Measurements from ENCODE around the gene SRRM5. TPM values are rescaled to one million over a fixed set of nuclear protein-coding genes. Genes with fewer than 3 reads are reported as not detected.

SRRM5 gene
- total and polyA plus RNA-seq, 2 experiments from 2014 or later, result 0.24 to 0.27 TPM

DNA sequence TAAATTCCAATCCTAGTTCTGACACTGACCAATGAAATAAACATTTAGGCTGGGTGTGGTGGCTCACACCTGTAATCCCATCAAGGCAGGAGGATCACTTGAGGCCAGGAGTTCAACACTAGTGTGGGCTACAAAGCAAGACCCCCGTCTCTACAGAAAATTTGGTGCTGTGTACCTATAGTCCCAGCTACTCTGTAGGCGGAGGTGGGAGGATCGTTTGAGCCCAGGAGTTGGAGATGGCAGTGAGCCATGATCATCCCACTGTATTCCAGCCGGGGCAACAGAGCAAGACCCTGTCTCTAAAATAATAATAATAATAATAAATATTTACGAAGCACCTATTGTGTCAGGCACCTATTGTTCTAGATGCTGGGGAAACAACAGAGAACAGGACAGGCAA is 22.6 kb upstream of the SRRM5 start:
- H3K27me3 ChIP-seq, result no peaks in the 10 kb centered on the region
- WGBS (ENCODE audit: low lambda C conversion rate, missing lambda C conversion rate), result 96% methylated on average over 5 of the region's 5 CpGs
- H3K36me3 ChIP-seq (replicated peaks; ENCODE audit: insufficient read depth, low read depth), result no peaks in the 10 kb centered on the region
- TF ChIP-seq, protein P1, sequence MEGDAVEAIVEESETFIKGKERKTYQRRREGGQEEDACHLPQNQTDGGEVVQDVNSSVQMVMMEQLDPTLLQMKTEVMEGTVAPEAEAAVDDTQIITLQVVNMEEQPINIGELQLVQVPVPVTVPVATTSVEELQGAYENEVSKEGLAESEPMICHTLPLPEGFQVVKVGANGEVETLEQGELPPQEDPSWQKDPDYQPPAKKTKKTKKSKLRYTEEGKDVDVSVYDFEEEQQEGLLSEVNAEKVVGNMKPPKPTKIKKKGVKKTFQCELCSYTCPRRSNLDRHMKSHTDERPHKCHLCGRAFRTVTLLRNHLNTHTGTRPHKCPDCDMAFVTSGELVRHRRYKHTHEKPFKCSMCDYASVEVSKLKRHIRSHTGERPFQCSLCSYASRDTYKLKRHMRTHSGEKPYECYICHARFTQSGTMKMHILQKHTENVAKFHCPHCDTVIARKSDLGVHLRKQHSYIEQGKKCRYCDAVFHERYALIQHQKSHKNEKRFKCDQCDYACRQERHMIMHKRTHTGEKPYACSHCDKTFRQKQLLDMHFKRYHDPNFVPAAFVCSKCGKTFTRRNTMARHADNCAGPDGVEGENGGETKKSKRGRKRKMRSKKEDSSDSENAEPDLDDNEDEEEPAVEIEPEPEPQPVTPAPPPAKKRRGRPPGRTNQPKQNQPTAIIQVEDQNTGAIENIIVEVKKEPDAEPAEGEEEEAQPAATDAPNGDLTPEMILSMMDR (IDR thresholded peaks at IDR 0.05; ENCODE audit: poor library complexity), result no peak
- H3K9me2 ChIP-seq (replicated peaks; ENCODE audit: insufficient read depth), result no peaks in the 10 kb centered on the region
- peaks cover 7% of the 10 kb centered on the region for H3K4me1 ChIP-seq (ENCODE audit: insufficient read depth)
- H2AFZ ChIP-seq, result no peak overlapping the region
- H4K20me1 ChIP-seq (ENCODE audit: insufficient read depth, poor library complexity, severe bottlenecking), result peaks cover 2% of the 10 kb centered on the region
- DNase-seq (ENCODE audit: low spot score), result no peak
- no peaks in the 10 kb centered on the region for H3K9me3 ChIP-seq (ENCODE audit: low read depth)
- H3K4me3 ChIP-seq, result no peak overlapping the region
- peaks cover 21% of the 10 kb centered on the region for H3K79me2 ChIP-seq
- H3K4me2 ChIP-seq, result no peak overlapping the region
- H3K27ac ChIP-seq, result no peak overlapping the region

DNA sequence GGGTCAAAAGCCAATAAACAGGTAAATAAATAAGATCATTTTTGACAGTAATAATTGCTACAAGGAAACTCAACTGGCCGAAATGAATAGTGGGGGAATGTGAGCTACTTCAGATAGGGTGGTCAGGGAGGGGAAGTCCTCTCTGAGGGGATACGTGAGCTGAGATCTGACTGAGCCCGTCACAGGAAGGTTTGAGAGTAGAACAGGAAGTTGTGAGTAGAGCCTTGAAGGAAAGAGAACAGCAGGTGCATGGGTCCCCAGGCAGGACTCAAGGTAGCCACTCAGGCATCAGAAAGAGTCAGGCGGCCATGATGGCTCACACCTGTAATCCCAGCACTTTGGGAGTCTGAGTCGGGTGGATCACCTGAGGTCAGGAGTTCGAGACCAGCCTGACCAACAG is 22.2 kb upstream of the SRRM5 start:
- H3K4me2 ChIP-seq, result no peak overlapping the region
- no peak overlapping the region for H3K27ac ChIP-seq
- H3K9me3 ChIP-seq (ENCODE audit: low read depth), result no peaks in the 10 kb centered on the region
- no peaks in the 10 kb centered on the region for H3K36me3 ChIP-seq (replicated peaks; ENCODE audit: insufficient read depth, low read depth)
- peaks cover 10% of the 10 kb centered on the region for H3K4me1 ChIP-seq (ENCODE audit: insufficient read depth)
- H4K20me1 ChIP-seq (ENCODE audit: insufficient read depth, poor library complexity, severe bottlenecking), result peaks cover 6% of the 10 kb centered on the region
- H3K4me3 ChIP-seq, result no peak overlapping the region
- no peaks in the 10 kb centered on the region for H3K27me3 ChIP-seq
- H2AFZ ChIP-seq, result no peak overlapping the region
- WGBS (ENCODE audit: low lambda C conversion rate, missing lambda C conversion rate), result 92% methylated on average over 6 of the region's 6 CpGs
- H3K79me2 ChIP-seq, result peaks cover 25% of the 10 kb centered on the region
- H3K9me2 ChIP-seq (replicated peaks; ENCODE audit: insufficient read depth), result no peaks in the 10 kb centered on the region
- no peak for TF ChIP-seq EZH2phosphoT487 (IDR thresholded peaks at IDR 0.05; ENCODE audit: low read depth, severe bottlenecking, unreplicated experiment)
- TF ChIP-seq, protein P1 (IDR thresholded peaks at IDR 0.05; ENCODE audit: poor library complexity), result no peak
- TF ChIP-seq EZH2 (IDR thresholded peaks at IDR 0.05; ENCODE audit: borderline replicate concordance), result no peak
- no peak for DNase-seq (ENCODE audit: low spot score)

DNA sequence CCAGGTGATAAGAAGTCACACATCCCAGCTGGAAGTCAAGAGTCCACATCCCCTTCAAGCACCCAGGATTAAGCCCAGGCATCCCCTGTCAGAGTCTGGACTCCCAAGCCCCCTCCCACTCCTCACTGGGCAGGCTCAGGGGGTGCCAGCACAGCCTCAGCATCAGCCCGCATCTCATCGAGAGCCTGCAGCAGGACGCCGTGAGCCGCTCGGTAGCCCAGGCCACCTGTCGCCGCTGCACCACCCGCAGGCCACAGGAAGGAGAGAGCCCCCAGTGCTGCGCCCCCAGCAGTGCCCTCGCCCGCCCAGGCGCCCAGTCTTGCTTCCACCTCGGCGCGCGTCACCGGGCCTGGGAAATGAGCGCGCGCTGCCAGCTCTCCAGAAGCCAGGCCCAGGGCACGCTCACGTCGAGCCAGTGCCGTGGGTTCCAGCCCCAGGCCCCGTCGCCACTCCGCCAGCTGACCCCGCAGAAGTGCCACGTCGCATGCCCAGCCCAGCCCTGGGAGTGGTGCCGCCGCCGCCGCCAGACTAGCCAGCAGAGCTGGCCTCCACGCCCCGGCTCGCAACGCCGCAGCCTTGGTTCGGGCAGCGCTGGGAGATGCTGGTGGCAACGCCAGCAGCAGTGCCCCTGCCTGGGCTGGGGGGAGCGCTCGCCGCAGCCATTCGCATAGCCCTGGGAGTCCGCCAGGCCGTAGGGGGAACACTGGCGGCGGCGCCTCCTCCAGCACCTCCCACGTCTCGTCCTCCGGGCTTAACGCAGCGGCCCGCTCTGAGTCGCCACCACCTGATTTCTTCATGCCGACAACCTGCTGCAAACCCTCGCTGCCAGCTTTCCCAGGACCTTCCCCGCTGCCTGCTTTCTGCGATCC is 19.8 kb upstream of the SRRM5 start:
- H2AFZ ChIP-seq, result no peak overlapping the region
- TF ChIP-seq EZH2 (IDR thresholded peaks at IDR 0.05; ENCODE audit: borderline replicate concordance) (no peak), EZH2phosphoT487 (IDR thresholded peaks at IDR 0.05; ENCODE audit: low read depth, severe bottlenecking, unreplicated experiment) (no peak)
- TF ChIP-seq, protein P1 (IDR thresholded peaks at IDR 0.05; ENCODE audit: poor library complexity), result no peak
- no peak overlapping the region for H3K4me2 ChIP-seq
- no peak for DNase-seq (ENCODE audit: low spot score)
- no peaks in the 10 kb centered on the region for H3K9me2 ChIP-seq (replicated peaks; ENCODE audit: insufficient read depth)
- no peak overlapping the region for H3K27ac ChIP-seq
- no peaks in the 10 kb centered on the region for H3K9me3 ChIP-seq (ENCODE audit: low read depth)
- peaks cover 6% of the 10 kb centered on the region for H4K20me1 ChIP-seq (ENCODE audit: insufficient read depth, poor library complexity, severe bottlenecking)
- peaks cover 10% of the 10 kb centered on the region for H3K4me1 ChIP-seq (ENCODE audit: insufficient read depth)
- H3K27me3 ChIP-seq, result no peaks in the 10 kb centered on the region
- 99% methylated on average over 63 of the region's 63 CpGs for WGBS (ENCODE audit: low lambda C conversion rate, missing lambda C conversion rate)
- no peak overlapping the region for H3K4me3 ChIP-seq
- peaks cover 37% of the 10 kb centered on the region for H3K79me2 ChIP-seq
- H3K36me3 ChIP-seq (replicated peaks; ENCODE audit: insufficient read depth, low read depth), result no peaks in the 10 kb centered on the region

Data from hepatocyte (in vitro differentiated cells).